Measurements from ENCODE around the gene RFT1.
A peak's percentile ranks its signal among the peaks of the same experiment; 100 is the strongest.

Gene RFT1

DNA sequence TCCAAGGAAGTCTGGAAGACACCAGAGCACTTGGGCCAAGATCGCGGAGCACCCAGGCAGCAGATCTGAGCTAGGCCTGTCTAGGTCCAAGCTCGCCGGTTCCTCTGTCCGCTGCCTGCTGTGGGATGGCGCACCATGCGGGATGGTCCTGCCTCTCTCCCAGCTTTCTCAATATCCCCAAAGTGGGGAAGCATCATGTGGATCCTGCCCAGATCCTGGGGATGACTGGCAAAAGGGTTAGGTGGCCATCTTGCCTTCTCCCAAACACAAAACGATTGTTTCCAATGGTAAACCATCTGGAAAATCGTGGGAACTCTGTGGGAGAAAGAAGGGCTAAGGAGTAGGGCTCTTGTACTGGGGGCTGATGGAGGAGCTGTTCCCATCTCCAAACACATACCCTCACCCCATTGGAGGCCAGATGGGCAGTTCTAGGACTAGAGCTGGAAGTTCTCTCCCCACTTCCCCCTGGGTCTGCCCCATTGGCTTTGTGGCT lies 39.6 kb upstream of the RFT1 start:
- no peaks in the 10 kb centered on the region for H3K9me3 ChIP-seq (ENCODE audit: control insufficient read depth, low read length)
- 97 to 100% methylated on average over 7 of the region's 9 CpGs for WGBS, 2 experiments (ENCODE audit: insufficient coverage in 2 of 2)
- H3K36me3 ChIP-seq (ENCODE audit: control insufficient read depth, insufficient read depth, low read length): peaks cover 11% of the 10 kb centered on the region
- H3K4me3 ChIP-seq (ENCODE audit: extremely low read depth, insufficient read depth, low read length, poor library complexity, severe bottlenecking): no peak overlapping the region
- H3K4me1 ChIP-seq (ENCODE audit: control insufficient read depth, insufficient read depth, low read length, poor library complexity, severe bottlenecking): peaks cover 18% of the 10 kb centered on the region
- no peak overlapping the region for H3K27ac ChIP-seq (ENCODE audit: low read depth, low read length, severe bottlenecking)

DNA sequence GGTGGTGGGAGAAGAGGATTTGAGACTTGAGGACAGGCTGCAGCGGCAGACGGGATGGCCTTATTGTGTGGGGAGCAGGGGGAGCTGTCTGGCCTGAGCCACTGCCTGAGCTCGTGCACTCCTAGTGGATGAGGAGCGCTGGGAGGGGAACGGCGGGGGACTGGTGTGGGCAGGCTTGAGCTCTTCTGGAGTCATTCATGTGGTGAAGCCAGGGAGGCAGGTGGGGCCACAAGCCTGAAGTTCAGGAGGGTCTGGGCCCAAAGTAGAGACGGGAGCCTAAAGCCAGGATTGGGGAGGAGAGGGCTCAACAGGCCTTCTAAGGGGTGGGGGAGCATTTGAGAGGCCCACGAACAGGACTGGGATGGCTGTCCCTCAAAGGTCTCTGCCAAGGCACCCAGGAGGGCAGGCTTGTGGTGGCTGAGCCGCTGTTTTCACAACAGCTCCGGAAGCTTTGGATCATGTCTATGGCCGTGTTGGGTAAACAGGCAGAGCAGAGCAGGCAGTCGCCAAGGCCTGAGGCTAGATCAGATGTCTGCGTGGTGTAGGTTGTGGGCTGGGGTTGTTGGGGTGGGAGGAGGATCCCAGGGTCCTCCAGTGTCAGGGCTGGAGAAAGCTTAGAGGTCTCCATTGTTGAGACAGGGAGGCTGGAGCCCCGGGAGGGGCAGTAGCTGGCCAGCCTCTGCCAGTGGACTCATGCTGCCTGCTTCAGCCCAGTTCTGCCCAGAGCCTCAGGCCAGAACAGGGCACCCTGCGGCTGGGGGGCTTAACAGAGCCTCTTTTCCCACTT lies 39.0 kb upstream of the RFT1 start:
- Histone ChIP-seq H3K4me3 (ENCODE audit: extremely low read depth, insufficient read depth, low read length, poor library complexity, severe bottlenecking) (no peak overlapping the region), H3K36me3 (ENCODE audit: control insufficient read depth, insufficient read depth, low read length) (peaks cover 5% of the 10 kb centered on the region), H3K4me1 (ENCODE audit: control insufficient read depth, insufficient read depth, low read length, poor library complexity, severe bottlenecking) (peaks cover 18% of the 10 kb centered on the region), H3K9me3 (ENCODE audit: control insufficient read depth, low read length) (no peaks in the 10 kb centered on the region), H3K27ac (ENCODE audit: low read depth, low read length, severe bottlenecking) (peak overlapping the region; percentile 49)
- 79 to 91% methylated on average over 6 to 15 of the region's 15 CpGs for WGBS, 2 experiments (ENCODE audit: insufficient coverage in 2 of 2)

DNA sequence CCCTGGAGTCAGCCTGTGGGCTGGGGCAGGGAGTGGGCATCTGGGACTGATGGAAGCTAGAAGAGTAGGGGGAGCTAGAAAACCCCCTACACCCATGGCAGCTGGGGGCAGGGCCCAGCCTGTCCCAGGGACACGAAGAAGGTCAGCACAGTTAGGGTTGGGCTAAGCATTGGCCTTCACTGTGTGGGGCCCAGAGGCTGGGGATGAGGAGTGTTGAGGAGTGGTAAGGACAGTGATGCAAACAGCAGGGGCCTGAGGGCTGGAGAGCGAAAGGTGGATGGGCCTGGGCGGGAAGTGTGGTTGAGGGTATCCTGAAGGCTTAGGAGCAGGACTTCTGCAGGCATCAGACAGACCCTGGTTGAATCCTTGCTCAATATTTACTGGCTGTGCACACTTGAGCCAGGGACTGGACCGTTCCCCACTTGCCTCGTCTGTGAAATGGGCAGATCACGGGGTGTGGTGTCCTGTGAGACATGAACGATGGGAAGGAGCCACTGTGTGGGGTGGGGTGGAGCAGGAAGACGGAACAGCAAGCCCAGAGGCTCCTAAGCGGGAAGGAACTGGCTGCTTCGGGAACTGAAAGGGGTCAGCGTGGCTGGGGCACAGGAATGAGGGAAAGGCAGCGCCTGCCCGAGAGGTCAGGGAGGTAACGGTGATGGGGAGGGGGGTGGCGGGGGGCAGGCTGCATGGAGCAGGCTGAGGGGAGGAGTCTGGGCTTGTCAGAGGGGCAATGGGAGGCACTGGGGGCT lies 38.1 kb upstream of the RFT1 start:
- H3K27ac ChIP-seq (ENCODE audit: low read depth, low read length, severe bottlenecking): no peak overlapping the region
- peaks cover 24% of the 10 kb centered on the region for H3K4me1 ChIP-seq (ENCODE audit: control insufficient read depth, insufficient read depth, low read length, poor library complexity, severe bottlenecking)
- H3K36me3 ChIP-seq (ENCODE audit: control insufficient read depth, insufficient read depth, low read length): no peaks in the 10 kb centered on the region
- 82% methylated on average over 14 of the region's 15 CpGs for WGBS, 2 experiments (ENCODE audit: insufficient coverage in 2 of 2)
- no peak overlapping the region for H3K4me3 ChIP-seq (ENCODE audit: extremely low read depth, insufficient read depth, low read length, poor library complexity, severe bottlenecking)
- H3K9me3 ChIP-seq (ENCODE audit: control insufficient read depth, low read length): no peaks in the 10 kb centered on the region

DNA sequence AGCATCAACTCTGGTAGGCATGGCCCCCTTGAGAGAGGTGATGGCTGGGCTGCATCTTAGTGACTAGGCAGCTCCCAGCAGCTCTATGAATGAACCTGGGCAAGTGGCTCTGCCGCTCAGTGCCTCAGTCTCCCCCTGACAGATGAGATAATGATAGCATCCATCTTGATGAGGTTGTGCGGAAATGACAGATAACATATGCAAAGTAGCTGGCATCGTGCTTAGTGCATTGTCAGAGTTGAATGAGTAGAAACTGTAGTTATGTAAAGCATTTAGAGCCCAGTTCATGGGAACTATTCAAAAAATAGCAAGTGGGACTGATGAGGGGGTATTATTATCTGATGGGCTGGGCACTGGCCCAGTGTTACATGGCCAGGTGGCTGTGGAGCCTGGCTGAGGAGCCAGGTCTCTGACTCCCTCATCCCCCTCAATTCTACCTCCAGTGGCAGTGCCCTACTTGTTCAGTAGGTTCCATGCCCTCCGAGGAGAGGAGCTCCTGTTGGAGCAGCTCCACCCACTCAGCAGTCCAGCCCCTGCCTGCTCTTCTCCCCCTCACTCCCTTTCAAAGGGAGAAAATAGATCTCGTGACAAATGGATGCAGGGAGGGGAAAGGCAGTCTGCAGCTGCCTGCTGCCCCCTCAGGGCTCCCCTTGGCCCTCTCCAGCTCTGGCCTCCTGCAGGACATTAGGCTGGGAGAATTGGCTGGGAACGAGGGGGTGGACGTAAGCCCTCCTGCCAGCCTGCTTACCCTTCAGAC lies 37.4 kb upstream of the RFT1 start:
- H3K36me3 ChIP-seq (ENCODE audit: control insufficient read depth, insufficient read depth, low read length): no peaks in the 10 kb centered on the region
- WGBS, 2 experiments (ENCODE audit: insufficient coverage in 2 of 2): 56 to 73% methylated on average over 4 of the region's 7 CpGs
- no peaks in the 10 kb centered on the region for H3K9me3 ChIP-seq (ENCODE audit: control insufficient read depth, low read length)
- H3K4me3 ChIP-seq (ENCODE audit: extremely low read depth, insufficient read depth, low read length, poor library complexity, severe bottlenecking): no peak overlapping the region
- H3K4me1 ChIP-seq (ENCODE audit: control insufficient read depth, insufficient read depth, low read length, poor library complexity, severe bottlenecking): peaks cover 29% of the 10 kb centered on the region
- H3K27ac ChIP-seq (ENCODE audit: low read depth, low read length, severe bottlenecking): no peak overlapping the region

DNA sequence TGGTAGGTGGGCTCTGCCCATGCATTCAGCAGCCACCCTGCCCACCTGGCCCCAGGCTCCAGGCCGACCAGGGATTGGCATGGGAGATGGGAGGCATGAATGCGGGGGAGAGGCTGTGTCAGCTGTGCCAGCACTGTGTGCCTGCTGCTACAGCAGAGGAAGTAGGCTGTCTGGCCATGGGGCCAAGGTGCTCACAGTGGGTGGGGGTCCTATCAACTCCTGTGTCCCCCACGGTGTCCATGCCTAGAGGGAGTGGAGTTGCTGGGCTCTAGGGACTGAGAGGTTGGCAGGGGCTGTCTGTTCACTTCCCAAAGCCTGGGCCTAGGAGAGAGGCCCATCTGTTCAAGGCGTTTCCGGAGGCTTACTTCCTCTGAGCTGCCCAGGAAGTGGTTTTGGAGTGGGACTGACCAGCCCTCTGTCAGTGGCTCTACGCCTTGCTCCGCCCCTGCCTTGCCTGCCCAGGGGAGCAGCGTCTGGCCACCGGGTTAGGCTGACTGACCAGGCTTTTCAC lies 36.6 kb upstream of the RFT1 start:
- WGBS, 2 experiments (ENCODE audit: insufficient coverage in 2 of 2): 58 to 71% methylated on average over 6 to 9 of the region's 9 CpGs
- Histone ChIP-seq H3K4me3 (ENCODE audit: extremely low read depth, insufficient read depth, low read length, poor library complexity, severe bottlenecking) (no peak overlapping the region), H3K36me3 (ENCODE audit: control insufficient read depth, insufficient read depth, low read length) (no peaks in the 10 kb centered on the region), H3K27ac (ENCODE audit: low read depth, low read length, severe bottlenecking) (no peak overlapping the region), H3K9me3 (ENCODE audit: control insufficient read depth, low read length) (no peaks in the 10 kb centered on the region), H3K4me1 (ENCODE audit: control insufficient read depth, insufficient read depth, low read length, poor library complexity, severe bottlenecking) (peaks cover 33% of the 10 kb centered on the region)

DNA sequence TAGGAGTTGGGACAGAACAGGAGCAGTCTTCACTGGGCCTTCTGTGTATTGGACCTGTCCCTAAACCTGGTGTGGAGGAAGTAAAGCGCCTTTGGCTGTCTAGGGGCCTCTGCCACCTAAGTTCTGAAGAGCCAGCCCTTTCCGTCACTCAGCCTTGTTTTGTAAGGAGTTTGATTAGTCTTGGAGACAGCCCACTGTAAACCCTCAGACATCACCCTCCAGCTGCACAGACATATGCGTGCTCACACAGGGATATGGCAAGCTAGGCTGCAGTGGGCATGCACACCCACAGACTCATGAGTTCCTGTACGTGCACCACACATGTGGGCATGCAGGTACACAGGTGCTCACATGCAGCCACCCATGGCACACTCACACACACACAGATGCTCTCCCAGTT lies 36.0 kb upstream of the RFT1 start:
- Histone ChIP-seq H3K4me3 (ENCODE audit: extremely low read depth, insufficient read depth, low read length, poor library complexity, severe bottlenecking) (no peak overlapping the region), H3K4me1 (ENCODE audit: control insufficient read depth, insufficient read depth, low read length, poor library complexity, severe bottlenecking) (peaks cover 27% of the 10 kb centered on the region)

DNA sequence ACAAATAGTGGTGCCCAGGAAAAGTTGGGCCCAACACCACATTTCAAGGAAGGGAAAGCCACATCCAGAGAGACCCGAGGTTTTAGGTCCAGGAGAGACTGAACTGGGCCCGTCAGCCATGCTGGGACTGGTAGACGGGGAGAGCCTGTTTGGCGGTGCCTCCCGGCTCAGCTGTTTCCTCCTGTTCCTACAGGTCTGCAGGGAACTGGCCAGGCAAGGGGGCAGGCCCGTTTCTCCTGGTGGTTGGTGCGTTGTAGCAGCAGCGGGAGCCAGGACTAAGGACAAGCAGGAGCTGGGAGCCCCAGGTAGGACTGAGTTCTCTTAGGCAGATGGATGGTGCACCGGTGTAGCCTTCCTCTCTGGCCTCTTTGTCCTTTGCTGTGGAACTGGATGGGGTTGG lies 34.7 kb upstream of the RFT1 start:
- H3K27ac ChIP-seq (ENCODE audit: low read depth, low read length, severe bottlenecking): no peak overlapping the region
- peaks cover 23% of the 10 kb centered on the region for H3K4me1 ChIP-seq (ENCODE audit: control insufficient read depth, insufficient read depth, low read length, poor library complexity, severe bottlenecking)
- no peaks in the 10 kb centered on the region for H3K36me3 ChIP-seq (ENCODE audit: control insufficient read depth, insufficient read depth, low read length)
- 82 to 83% methylated on average over 6 to 9 of the region's 9 CpGs for WGBS, 2 experiments (ENCODE audit: insufficient coverage in 2 of 2)
- no peaks in the 10 kb centered on the region for H3K9me3 ChIP-seq (ENCODE audit: control insufficient read depth, low read length)
- H3K4me3 ChIP-seq (ENCODE audit: extremely low read depth, insufficient read depth, low read length, poor library complexity, severe bottlenecking): no peak overlapping the region

More for the DNA sequence above, 36.0 kb upstream of the RFT1 start:
- H3K36me3 ChIP-seq (ENCODE audit: control insufficient read depth, insufficient read depth, low read length): no peaks in the 10 kb centered on the region
- H3K27ac ChIP-seq (ENCODE audit: low read depth, low read length, severe bottlenecking): no peak overlapping the region
- 97 to 100% methylated on average over 3 to 4 of the region's 4 CpGs for WGBS, 2 experiments (ENCODE audit: insufficient coverage in 2 of 2)
- H3K9me3 ChIP-seq (ENCODE audit: control insufficient read depth, low read length): no peaks in the 10 kb centered on the region

DNA sequence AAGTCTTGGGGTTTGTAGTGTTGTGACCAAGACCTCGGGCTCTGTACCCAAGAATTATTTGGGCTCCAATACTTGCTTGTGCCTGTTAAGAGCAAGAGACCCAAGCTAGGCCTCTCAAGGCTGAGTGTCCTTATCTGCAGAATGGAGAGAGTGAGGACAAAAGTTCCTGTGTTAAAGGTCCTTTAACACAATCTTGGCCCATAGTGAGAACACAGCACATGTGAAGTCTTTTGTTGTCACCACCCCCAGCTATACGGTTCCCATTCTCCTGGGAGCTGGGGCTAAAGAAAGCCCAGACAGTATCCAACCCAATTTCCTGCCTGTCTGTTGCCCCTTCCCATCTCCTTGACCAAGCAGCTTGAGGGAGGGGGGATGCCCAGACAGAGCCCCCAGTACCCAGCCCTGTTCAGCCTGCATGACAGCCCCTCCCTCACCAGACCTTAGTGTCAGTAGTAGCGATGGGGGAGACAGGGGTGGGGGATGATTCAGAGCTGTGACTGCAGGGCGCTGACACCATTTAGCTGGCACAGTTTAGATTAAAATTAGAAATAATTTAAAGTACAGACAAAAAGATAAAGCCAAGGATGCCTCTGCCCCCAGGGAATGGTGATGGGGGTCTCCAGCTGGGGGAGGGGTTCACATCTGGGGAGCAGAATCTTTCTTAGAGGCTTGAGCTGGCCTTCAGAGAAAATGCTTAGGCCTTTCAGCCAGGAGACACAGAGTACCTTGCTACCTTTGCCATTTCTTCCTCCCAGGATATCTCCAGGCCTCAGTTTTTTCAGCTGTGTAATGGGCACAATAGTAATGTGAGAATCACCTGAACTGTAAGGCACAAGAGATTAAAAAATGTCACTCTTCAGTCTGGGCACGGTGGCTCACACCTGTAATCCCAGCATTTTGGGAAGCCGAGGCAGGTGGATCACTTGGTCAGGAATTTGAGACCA lies 33.5 kb upstream of the RFT1 start:
- WGBS, 2 experiments (ENCODE audit: insufficient coverage in 2 of 2): 77 to 89% methylated on average over 3 to 4 of the region's 6 CpGs
- Histone ChIP-seq H3K27ac (ENCODE audit: low read depth, low read length, severe bottlenecking) (peak overlapping the region; percentile 29), H3K4me3 (ENCODE audit: extremely low read depth, insufficient read depth, low read length, poor library complexity, severe bottlenecking) (no peak overlapping the region), H3K36me3 (ENCODE audit: control insufficient read depth, insufficient read depth, low read length) (no peaks in the 10 kb centered on the region), H3K4me1 (ENCODE audit: control insufficient read depth, insufficient read depth, low read length, poor library complexity, severe bottlenecking) (peaks cover 23% of the 10 kb centered on the region), H3K9me3 (ENCODE audit: control insufficient read depth, low read length) (no peaks in the 10 kb centered on the region)

DNA sequence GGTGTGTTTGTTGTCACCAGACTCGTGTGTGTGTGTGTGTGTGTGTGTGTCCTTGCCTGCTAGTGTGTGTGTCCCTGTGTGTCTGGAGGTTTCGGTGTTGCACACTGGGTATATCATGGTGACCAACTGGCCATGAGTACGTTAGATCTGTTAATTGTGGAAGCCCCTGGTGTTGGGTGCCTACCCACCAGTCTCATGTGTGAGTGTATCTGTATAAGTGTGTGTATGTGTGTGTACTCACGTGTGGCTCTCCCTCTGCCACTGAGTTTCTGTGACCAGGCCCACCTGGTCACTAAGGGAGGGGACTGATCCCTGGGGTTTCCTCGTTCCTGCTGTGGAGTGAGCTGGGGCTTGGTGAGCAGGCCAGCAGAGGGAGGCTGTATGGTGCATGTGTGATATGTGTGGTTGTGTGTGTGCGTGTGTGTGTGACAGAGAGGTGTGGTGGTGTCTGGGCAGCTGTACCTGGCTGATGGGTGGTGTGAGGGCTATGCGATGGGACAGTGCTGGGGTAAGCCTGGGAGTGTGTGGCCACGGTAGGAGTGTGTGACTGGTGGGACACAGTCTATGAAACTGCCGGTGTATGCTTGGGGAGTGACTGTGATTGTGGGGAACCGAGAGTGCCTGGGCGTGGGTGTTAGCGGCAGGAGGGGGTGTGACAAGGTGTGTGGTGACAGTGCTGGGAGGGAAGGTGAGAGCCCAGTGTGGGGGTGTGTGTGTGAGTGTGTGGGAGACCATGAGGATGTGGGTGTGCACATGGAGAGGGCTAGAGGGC lies 32.6 kb upstream of the RFT1 start:
- H3K36me3 ChIP-seq (ENCODE audit: control insufficient read depth, insufficient read depth, low read length): no peaks in the 10 kb centered on the region
- peaks cover 23% of the 10 kb centered on the region for H3K4me1 ChIP-seq (ENCODE audit: control insufficient read depth, insufficient read depth, low read length, poor library complexity, severe bottlenecking)
- peak overlapping the region; percentile 29 for H3K27ac ChIP-seq (ENCODE audit: low read depth, low read length, severe bottlenecking)
- 76% methylated on average over 10 to 11 of the region's 12 CpGs for WGBS, 2 experiments (ENCODE audit: insufficient coverage in 2 of 2)
- H3K4me3 ChIP-seq (ENCODE audit: extremely low read depth, insufficient read depth, low read length, poor library complexity, severe bottlenecking): peak overlapping the region; percentile 70
- no peaks in the 10 kb centered on the region for H3K9me3 ChIP-seq (ENCODE audit: control insufficient read depth, low read length)

Data from mesodermal cell (in vitro differentiated cells).